ENCODE data around the gene CADM3.

- no peak for TF ChIP-seq POLR2A (IDR thresholded peaks at IDR 0.05)
- TF ChIP-seq, protein P1, sequence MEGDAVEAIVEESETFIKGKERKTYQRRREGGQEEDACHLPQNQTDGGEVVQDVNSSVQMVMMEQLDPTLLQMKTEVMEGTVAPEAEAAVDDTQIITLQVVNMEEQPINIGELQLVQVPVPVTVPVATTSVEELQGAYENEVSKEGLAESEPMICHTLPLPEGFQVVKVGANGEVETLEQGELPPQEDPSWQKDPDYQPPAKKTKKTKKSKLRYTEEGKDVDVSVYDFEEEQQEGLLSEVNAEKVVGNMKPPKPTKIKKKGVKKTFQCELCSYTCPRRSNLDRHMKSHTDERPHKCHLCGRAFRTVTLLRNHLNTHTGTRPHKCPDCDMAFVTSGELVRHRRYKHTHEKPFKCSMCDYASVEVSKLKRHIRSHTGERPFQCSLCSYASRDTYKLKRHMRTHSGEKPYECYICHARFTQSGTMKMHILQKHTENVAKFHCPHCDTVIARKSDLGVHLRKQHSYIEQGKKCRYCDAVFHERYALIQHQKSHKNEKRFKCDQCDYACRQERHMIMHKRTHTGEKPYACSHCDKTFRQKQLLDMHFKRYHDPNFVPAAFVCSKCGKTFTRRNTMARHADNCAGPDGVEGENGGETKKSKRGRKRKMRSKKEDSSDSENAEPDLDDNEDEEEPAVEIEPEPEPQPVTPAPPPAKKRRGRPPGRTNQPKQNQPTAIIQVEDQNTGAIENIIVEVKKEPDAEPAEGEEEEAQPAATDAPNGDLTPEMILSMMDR (IDR thresholded peaks at IDR 0.05) = peak; percentile 43 to 67 (median 48)
These were observed 39.0 kb upstream of the CADM3 start for GRCh38 chr1:159132271-159132881.
